Activated CD8-positive, alpha-beta memory T cell treated with anti-CD3 and anti-CD28 coated beads for 48 hours (primary cell): ENCODE measurements around the gene ATP10A.
A peak's percentile ranks its signal among the peaks of the same experiment; 100 is the strongest.

ENCODE experiments used
- DNase-seq, 3 experiments: peaks; one replicate each; pipeline ENCODE4 v3.0.0-alpha.2; 2020; ENCODE audit warnings: low read depth in 2 of 3, low spot score in 2 of 3

Gene ATP10A

DNA sequence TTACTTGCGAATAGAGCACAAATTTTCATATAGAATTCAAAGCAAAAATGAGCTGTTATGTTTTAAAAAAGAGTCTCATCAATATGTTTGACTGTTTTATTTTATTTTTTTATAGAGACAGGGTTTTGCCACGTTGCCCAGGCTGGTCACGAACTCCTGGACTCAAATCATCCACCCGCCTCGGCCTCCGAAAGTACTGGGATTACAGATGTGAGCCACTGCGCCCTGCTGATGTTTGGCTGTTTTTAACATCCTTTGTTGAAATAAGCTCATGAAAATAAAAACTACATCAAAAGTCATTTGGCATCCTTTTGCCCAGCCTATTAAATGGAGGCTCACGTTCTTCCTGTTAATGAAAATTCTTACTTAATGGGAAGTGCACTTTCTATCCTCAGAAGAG is 154.7 kb downstream of the ATP10A start:
- no peak for DNase-seq

DNA sequence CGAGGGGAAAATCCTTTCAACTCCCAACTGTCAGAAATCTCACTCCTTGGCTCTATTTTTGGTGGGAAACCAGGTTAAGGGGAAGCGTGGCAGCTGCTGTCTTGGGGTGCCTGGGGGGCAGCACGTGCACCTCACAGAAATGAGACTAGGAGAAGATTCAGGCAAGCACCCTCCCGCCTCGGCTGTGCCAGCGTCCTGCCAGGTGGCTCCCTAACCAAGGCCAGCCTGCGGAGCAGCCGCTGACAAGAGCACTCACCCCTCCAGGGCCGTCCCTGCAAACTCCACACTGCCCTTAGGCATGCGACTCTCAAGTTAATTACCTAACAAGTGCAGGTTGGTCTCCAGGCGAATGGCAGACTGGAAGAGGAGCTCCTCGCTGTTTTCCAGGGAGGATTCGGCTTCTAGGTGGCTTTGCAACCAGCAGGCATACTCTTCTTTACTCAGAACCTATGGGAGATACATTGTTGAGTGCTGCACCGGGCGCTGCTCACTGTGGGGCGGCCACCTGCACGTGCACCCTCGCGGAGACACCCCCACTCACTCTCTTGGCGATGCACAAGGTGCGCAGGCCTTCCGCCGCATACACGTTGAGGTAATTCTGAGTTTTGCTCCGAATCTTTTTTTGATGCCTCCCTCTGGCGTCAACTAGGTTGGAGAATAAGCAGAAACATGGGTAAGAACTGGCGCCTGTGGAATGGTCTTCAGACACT is 155.3 kb downstream of the ATP10A start:
- DNase-seq = no peak

DNA sequence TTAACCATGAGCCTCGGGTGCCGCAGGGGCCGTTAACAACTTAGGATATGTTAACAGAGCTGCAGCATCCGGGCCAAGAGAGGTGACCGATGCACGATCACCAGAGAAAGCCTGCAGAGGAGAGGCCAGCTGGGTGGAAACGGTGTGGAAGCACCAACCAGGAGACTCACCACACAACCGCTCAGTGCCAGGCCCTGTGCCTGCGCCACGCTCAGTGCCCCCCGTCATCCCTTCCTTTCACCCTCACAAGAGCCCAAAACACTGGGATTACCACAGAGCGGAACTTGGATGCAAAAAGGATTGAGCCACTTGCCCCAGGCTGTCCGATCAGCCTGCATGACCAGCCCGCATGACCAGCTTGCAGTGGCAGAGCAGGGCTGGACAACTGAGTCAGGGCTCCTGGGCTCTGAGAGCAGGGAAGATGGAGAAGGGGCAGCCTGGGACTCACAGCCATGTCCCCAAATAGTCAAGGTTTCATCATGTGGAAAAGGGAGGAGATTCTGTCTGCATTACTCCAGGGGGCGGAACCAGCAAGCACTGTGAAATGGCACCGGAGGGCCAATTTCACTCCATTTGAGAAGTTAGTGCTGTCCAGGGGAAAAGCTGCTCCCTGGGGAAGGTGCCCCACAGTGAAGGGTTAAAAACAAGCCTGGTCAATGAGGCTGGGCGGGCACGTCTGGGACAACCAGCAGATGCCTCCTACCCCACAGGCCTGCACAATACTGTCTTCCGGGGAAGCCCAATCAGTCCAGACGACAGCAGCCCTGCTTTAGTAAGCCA is 156.8 kb downstream of the ATP10A start:
- no peak for DNase-seq

DNA sequence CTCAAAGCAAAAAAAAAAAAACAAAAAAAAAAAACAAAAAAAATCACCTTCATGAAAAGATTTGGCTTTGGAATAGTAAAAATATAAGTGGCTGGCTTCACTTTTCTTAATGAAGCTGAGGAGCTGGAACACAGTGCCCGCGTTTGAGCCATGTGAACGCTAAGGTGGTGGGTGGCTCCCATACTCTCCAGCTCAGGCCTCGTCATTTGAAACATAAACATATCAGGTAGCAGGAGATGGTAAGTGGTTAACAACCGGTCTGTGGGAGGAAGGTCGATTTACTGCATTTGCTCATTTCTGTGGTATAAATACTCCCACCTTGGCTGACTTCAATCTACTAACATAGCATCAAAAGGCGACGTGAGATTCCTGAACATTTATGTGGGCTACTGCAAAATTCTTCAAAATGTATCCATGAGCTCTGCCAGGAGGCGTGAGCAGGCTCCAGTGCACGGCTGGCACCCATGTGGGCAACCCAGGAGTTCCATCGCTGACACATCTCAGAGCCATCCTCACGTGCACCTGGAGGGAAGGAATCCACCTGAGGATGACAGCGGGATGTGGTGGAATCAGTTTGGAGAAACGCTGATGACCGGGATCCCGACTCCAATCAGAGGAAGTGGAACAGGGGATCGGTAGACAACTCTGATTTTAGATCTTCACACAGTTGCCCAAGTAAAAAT is 157.6 kb downstream of the ATP10A start:
- DNase-seq = no peak

DNA sequence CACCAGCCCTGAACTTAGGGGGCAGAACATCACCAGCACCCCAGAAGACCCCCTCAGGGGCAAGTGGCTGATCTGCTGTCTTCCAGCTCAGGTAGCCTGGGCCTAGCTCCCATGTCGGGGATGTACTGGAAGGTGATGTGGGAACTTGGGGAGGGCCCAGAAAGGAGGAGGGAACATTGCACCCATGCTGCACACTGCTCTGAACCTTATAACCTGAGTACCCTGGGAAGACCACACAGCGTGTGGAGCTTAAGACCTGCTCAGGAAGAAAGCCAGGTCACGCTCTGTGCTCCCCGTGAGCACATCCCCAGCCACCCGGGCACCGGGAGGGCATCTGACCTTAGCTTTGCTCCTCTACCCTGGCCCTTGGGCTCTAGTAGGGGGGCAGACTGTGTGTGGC is 159.4 kb downstream of the ATP10A start:
- DNase-seq = no peak

DNA sequence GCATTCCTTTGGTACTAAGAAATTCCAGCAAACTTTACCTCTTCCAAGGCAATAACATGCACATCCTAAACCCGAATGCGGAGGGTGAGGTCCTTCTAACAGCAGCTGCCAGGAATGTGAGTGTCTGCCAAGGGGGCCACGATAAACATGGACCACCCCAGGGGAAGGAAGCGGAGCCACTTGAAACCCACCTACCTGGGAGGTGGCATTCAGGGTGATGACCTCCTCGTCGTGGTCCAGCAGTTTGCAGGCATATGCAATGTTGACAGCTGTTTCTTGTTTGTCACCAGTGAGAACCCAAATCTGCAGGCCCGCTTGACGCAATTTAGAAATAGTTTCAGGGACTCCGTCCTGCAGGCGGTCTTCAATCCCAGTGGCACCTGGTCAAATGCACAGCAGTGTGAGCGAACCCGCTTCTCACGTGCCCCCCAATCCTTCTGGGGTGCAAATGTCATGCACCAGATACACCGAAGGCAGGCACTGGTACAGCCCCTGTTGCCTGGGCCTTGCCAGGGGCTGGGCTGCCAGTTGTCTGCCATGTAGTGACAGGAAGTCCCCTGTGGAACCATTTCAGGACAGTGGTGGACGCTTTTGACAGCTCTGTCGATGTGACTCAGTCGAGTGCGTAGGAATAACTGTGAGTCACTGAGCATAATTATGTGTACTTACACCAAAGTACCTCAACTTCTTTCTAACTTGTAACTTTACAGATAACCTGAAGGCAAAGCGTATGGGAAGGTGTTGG is 161.2 kb downstream of the ATP10A start:
- DNase-seq = no peak

DNA sequence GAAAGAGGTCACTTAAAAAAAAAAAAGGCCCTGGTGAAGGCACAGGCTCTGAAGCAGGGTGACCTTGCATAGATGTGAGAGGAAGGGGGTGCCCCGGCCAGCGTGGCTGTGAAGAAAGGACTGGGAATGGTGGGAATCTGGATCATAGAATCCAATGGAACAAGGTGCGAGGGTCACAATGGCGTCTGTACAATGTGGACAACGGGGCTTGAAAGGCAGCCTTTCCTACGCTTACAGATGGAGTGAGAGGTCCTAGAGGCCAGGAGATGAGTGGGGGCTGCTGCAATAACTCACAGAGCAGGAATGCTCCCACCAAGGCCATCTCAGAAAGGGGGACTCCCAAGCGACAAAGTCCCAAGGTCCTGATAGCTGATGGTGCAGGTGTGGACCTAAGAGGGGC is 162.2 kb downstream of the ATP10A start:
- no peak for DNase-seq

DNA sequence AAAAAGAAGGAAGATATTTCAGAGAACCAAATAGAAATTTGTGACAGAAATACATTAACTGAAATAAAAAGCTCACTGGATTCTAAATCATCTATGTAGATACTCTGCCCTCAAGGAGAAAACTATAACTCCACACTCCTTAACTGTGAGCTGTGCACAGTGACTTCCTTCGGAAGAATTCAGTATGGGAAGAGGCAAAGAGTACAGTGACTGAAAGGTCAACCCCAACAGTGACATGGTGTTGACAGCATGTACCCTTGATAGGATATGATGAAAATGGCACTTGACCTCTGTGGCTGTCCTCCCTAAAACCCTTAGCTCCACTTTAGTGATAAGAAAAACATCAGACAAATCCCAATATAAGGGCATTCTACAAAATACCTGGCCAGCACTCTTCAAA is 165.5 kb downstream of the ATP10A start:
- DNase-seq = no peak

DNA sequence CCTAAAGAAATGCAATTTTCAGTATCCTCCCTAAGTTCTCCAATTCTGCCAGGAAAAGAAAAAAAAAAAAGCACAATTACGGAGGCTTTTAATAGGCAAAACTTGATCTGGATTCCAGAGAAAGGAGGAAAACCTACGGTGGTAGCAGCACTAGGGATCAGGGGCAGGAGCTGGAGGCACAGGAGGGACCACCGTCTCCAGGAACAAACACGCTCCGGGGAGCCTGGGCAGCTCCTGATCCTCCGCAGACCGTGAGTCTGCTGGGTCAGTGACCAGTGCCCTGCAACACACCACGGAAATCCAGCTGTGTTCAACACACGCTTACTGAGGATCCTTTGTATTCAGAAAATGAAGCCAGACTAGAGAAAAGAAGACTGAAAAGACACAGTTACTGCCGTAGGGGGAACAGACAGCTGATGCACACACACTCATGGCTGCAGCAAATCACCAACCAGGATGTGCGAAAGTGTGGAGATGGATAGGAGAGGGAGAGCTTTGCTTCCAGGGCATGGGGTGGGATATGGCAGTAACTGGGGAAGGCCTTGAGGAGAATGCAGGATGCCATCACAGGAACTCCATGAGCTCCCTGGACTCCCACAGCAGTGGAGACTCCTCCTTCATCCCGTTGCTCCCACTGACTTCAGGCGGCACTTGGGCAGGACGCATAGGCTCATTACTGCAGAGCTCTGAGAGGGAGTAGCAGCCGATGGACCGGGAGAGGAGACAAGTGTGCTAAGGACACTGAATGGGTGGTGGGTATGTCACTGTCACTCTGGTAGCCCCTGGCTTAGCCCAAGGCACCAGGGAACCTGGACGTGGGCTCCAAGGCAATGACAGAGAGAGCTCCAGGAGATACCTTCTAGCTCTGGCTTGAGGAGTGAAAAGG is 167.0 kb downstream of the ATP10A start:
- no peak for DNase-seq

DNA sequence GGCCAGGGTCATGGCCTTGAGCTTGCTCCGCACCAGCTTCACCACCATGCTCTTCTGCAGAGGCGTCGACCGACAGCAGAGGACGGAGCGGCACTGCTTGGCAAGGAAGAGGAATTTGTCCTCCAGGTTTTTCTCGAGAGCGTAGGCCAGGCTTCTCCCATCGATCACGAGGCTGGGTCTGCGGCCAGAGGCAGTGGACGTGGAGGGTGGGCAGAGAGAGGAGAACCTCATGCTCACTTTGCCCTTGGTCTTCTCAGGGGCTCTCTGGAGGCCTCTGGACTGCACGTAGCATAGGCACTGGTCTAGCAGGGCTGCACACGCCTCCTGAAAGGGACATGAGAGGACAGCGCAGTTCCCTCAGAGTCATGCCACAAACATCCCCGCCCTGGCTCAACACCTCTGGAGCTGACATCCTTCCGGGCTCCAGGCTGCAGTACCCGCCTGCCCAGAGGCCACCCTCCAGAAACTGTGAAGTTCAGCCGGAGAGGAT is 168.3 kb downstream of the ATP10A start:
- no peak for DNase-seq

DNA sequence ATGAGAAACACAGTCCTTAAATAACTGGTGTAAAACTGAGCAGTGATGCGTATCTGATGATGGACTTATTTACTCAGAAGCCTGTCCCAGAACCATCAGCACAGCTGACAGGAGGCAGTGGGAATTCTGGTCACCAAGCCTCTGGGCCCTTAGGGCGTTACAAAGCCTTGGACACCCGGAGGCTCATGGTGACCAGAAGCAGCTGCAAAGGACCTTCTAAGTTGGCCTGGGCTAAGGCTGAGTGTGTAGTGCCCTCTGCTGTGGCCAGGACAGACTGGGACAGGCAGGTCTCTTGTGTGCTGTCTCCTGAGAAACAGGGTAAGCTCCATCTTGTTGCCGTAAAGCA is 168.9 kb downstream of the ATP10A start:
- no peak for DNase-seq

DNA sequence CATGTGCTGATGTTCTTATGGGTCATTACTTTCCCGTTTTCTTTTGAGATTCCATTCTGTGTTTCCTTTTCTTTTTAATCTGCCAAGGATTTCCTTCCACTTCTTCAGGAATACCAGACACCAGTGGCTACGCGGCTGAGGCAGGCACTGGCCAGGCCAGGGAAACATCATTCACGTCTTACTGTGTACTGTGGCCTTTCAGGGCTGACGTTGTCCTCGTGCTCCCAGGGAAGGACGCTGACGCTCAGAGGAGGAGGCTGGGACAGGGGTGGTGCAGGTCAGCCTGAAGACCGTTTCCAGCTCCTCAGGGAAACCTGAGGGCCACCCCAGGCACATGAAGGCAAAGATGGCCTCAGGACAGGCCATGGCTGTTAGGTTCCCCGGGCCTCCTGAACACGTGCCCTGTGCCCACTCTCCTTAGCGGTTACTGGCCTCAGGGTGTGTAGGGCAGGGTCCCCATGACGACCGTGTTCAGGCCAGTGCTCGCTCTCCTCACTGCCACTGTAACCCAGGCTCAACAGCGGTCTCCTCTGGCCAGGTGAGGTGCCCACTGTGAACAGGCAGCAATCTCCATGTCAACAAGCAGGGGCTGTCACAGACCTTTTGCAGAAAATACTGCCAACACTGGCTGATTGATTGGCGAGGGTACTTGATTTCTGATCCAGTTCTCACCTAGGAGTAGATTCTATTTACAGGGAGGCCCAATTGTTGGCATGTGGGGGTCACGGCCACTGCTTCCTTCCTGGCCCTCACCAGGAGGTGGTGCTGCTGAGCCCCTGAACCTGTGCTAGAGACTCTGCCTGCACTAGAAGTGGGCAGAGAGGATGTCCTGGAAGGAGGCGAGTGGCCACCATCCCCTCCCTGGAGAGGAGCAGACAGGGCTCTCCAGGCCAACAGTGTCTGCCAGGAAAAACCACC is 169.5 kb downstream of the ATP10A start:
- peak in 1 of 3 experiments; percentile 15 for DNase-seq

DNA sequence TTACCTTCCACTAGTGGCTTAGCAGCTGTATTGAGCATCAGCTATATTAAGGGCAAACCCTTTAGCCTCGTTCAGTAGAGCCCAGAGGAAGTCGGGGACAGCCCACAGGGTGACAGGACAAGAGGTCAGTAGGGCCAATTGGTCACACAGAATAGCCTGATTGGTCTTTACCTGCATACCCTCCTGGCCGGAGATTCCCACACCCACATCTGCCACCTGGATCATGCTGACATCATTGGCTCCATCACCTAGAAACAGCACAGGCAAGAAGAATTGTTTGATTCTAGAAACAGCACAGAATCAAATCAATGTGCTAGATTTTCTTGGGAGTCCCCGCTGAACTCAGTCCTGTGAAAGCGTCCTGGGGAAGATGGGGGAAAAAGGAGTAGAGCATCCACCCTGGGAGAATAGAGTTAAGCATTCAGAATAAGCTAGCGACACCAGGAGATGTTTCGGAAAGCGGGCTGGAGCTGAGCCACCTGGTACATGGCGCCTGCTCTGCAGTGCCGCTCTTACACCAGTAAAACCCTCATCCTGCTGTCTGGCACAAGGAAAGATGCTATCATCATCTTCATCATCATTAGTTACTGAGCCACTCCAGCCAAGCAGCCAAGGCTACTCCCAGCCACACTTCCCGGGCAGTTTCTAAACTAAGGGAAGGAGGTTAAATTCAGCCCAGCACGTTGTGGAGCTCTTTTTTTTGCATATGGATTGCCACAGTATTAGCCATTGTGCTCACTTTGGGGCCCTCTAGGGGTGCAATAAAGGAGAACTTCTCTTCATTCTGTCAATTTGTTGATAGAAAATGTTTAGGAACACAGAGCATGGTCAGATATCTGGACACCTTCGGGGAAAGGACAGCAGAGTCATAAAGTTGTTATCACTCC is 171.3 kb downstream of the ATP10A start:
- no peak for DNase-seq

DNA sequence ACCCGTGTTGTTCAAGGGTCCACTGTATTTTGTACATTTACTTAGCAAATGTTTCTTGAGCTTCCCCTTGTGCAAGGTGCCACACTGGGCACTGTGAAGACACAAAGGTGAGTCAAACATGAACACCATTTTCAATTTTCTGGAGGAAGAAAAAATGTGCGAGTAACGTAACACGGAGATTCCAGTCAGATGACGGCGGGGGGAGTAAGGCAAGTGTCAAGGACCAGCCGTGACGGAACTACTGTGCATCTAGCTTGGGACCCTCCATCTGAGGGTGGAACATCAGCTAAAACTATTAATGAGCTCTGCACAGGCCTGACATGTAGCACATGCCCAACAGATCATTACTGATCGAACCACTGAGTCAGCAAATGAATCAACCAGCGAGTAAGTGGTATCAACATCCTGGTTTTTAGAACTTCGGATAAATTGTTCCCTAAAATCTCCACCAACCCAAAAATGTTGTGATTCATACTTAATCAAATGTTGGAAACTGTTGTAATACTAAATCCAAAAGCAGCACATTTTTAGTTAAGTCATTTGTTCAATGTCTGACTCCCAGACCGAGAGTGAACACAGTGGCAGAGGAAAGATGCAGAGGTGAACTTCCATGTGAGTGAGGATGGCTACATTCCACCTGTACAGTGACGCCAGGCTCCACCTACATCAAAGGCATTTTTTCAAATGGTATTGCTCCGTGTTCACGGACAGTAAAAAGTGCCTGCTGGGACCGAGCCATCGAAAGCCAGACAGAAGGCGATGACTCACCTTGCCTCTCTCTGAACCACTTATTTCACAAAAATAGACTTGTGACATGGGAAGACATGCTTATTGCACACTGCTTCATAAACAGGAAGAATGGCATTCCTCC is 172.2 kb downstream of the ATP10A start:
- DNase-seq = no peak

DNA sequence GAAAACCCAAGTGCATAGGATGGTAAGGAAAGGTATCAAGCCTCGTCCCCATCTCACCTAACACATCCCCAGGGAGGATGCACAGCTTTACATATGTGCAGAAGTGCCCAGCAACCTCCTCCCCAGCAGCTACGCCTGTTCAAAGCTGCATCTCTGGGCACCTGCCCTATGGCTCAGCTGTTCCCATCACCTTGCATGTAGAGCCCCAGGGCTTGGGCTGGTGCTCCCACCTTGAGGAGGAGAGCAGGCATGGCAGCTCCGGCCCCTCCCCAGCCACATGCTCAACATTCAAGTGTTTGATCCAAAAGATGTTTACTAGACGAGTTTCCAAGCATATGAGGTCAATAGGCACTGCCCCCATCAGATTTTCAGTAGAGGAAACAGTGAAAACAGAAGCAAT is 173.5 kb downstream of the ATP10A start:
- no peak for DNase-seq

DNA sequence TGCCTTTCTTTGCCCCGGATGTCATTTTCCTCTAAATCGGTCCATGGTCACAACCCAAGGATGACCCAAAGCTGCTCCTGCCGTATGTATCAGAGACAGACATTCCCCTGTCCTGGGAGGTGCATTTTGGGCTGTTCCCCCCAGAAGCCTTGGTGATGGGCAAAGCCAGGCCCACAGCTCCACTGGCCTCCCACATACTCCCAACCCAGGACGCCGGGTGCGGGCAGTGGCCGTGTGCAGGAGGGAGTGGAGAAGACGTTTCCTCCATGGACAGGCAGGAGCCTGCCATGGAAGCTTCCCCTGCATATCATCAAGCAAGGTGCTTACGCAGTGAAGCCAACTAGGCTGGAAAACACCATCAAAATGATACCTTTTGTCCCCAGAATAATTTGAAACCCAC is 175.0 kb downstream of the ATP10A start:
- no peak for DNase-seq

DNA sequence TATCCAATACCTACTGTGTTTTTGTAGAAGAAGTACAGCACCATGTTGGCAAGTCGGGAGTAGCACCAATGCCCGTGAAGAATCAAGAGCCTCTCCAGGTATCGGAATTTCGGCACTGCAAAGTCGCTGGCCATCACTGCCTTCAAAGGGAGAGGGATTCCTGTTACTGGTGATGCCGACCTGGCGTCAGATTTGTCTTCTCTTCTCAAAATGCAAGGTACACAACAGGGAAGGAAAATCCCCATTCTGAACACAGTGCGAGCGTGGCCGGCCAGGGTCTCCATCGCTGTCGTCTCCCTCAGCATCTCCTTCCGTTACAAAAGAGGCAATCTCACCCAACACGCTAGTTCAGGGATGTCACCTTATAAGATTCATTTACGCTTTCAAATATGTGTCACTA is 175.4 kb downstream of the ATP10A start:
- DNase-seq = no peak
